Measurements from ENCODE around the gene CD177.

The CD177 gene, protein sequence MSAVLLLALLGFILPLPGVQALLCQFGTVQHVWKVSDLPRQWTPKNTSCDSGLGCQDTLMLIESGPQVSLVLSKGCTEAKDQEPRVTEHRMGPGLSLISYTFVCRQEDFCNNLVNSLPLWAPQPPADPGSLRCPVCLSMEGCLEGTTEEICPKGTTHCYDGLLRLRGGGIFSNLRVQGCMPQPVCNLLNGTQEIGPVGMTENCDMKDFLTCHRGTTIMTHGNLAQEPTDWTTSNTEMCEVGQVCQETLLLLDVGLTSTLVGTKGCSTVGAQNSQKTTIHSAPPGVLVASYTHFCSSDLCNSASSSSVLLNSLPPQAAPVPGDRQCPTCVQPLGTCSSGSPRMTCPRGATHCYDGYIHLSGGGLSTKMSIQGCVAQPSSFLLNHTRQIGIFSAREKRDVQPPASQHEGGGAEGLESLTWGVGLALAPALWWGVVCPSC

DNA sequence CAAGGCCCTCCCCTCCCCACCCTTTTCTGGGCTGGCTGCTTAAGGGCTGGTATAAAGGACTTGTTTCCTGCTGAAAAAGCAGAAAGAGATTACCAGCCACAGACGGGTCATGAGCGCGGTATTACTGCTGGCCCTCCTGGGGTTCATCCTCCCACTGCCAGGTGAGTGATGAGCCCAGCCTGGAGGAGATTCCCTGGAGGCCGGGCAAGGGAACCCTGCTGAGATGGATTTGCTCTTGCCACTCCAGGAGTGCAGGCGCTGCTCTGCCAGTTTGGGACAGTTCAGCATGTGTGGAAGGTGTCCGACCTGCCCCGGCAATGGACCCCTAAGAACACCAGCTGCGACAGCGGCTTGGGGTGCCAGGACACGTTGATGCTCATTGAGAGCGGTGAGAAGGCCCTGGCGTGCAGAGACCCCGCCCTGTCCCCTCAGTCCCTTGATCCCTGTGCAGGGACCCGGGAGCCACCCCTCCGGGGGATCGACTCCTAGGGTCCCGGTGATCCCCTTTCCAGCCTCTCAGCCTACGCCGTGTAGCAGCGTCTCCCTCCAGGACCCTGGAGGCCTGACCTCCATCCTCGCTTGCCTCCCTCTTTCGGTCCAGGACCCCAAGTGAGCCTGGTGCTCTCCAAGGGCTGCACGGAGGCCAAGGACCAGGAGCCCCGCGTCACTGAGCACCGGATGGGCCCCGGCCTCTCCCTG is at the start of gene CD177:
Gene CD177, plus strand, starts transcription at position 81 of the 699 bp plus-strand sequence. Its CDS starts 29 bp downstream, at position 110.
- Histone ChIP-seq H3K9me3 (ENCODE audit: insufficient read depth, low read length) (no peaks in the 10 kb centered on the region), H3K27ac (ENCODE audit: low read depth, low read length) (no peak within 1 kb of the TSS), H3K4me2 (ENCODE audit: low read depth, low read length, poor library complexity, severe bottlenecking) (no peak within 1 kb of the TSS), H3K9ac (ENCODE audit: low read length) (no peak within 1 kb of the TSS), H3K4me3 (ENCODE audit: insufficient read depth, low read length, poor library complexity, severe bottlenecking) (no peak within 1 kb of the TSS), H3K9me2 (replicated peaks; ENCODE audit: insufficient read depth, low read length) (no peaks in the 10 kb centered on the region), H3K79me2 (ENCODE audit: insufficient read depth, low read length) (no peaks in the 10 kb centered on the region), H3K27me3 (ENCODE audit: low read length) (no peaks in the 10 kb centered on the region), H3K36me3 (ENCODE audit: low read length) (no peaks in the 10 kb centered on the region), H3F3A (ENCODE audit: insufficient read depth) (no peaks in the 10 kb centered on the region), H4K20me1 (ENCODE audit: low read depth, low read length) (no peaks in the 10 kb centered on the region), H2AFZ (ENCODE audit: low read depth, low read length, severe bottlenecking) (no peak within 1 kb of the TSS)
- TF ChIP-seq, protein P1, sequence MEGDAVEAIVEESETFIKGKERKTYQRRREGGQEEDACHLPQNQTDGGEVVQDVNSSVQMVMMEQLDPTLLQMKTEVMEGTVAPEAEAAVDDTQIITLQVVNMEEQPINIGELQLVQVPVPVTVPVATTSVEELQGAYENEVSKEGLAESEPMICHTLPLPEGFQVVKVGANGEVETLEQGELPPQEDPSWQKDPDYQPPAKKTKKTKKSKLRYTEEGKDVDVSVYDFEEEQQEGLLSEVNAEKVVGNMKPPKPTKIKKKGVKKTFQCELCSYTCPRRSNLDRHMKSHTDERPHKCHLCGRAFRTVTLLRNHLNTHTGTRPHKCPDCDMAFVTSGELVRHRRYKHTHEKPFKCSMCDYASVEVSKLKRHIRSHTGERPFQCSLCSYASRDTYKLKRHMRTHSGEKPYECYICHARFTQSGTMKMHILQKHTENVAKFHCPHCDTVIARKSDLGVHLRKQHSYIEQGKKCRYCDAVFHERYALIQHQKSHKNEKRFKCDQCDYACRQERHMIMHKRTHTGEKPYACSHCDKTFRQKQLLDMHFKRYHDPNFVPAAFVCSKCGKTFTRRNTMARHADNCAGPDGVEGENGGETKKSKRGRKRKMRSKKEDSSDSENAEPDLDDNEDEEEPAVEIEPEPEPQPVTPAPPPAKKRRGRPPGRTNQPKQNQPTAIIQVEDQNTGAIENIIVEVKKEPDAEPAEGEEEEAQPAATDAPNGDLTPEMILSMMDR (IDR thresholded peaks at IDR 0.05; ENCODE audit: insufficient read depth, low read length, poor library complexity, severe bottlenecking), result no peak
- no peak for TF ChIP-seq EZH2phosphoT487 (conservative IDR thresholded peaks at IDR 0.05; ENCODE audit: low read length)

DNA sequence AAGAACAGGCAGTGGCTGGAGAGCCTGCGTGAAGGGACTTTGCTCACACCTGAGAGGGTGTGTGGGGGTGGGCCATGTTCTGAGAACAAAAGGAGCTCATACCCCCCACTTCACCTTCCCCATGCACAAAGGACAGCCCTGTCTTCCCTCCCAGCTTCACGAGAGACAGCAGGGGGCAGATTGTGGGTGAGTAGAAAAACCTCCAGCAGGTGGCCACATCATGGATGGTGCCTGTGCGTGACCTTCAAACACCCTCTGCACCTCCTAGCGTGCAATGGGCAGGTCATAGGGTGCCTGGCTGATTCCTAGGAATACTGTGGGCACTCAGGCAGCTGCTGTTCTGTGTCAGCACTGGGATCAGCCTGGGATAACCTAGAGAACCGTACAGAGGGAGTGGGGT is 47.8 kb upstream of the CD177 start:
- Histone ChIP-seq H3K79me2 (ENCODE audit: insufficient read depth, low read length) (no peaks in the 10 kb centered on the region), H3K4me3 (ENCODE audit: insufficient read depth, low read length, poor library complexity, severe bottlenecking) (no peak overlapping the region), H3K36me3 (ENCODE audit: low read length) (no peaks in the 10 kb centered on the region), H2AFZ (ENCODE audit: low read depth, low read length, severe bottlenecking) (no peak overlapping the region), H3K9me3 (ENCODE audit: insufficient read depth, low read length) (no peaks in the 10 kb centered on the region), H3K9me2 (replicated peaks; ENCODE audit: insufficient read depth, low read length) (no peaks in the 10 kb centered on the region), H3K27ac (ENCODE audit: low read depth, low read length) (no peak overlapping the region), H3K9ac (ENCODE audit: low read length) (no peak overlapping the region), H3F3A (ENCODE audit: insufficient read depth) (no peaks in the 10 kb centered on the region), H3K4me2 (ENCODE audit: low read depth, low read length, poor library complexity, severe bottlenecking) (no peak overlapping the region), H4K20me1 (ENCODE audit: low read depth, low read length) (no peaks in the 10 kb centered on the region), H3K27me3 (ENCODE audit: low read length) (no peaks in the 10 kb centered on the region)
- no peak for TF ChIP-seq EZH2phosphoT487 (conservative IDR thresholded peaks at IDR 0.05; ENCODE audit: low read length)
- TF ChIP-seq, protein P1 (IDR thresholded peaks at IDR 0.05; ENCODE audit: insufficient read depth, low read length, poor library complexity, severe bottlenecking), result no peak

DNA sequence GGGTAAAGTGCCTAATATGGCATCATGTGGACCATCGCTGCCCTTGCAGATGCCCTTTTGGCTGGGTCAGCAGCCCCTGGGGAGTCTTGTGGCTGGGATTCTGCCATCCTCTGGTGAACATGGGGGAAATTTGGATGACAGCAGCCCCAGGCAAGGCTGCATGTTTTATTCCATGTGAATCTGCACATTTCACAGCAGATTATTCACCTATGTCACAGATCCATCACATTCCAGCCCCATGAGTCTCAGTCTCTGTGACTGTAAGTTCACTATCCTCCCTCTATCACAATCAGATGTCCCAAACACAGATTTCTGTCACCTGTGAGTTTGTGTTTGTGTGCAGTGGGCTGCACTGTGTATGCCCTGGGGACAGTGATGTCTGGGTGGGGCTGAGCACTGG is 47.4 kb upstream of the CD177 start:
- Histone ChIP-seq H3K79me2 (ENCODE audit: insufficient read depth, low read length) (no peaks in the 10 kb centered on the region), H4K20me1 (ENCODE audit: low read depth, low read length) (no peaks in the 10 kb centered on the region), H3K27me3 (ENCODE audit: low read length) (no peaks in the 10 kb centered on the region), H3K4me3 (ENCODE audit: insufficient read depth, low read length, poor library complexity, severe bottlenecking) (no peak overlapping the region), H3K4me2 (ENCODE audit: low read depth, low read length, poor library complexity, severe bottlenecking) (no peak overlapping the region), H3K9me3 (ENCODE audit: insufficient read depth, low read length) (no peaks in the 10 kb centered on the region), H2AFZ (ENCODE audit: low read depth, low read length, severe bottlenecking) (no peak overlapping the region), H3K9ac (ENCODE audit: low read length) (no peak overlapping the region), H3K27ac (ENCODE audit: low read depth, low read length) (no peak overlapping the region), H3K36me3 (ENCODE audit: low read length) (no peaks in the 10 kb centered on the region), H3K9me2 (replicated peaks; ENCODE audit: insufficient read depth, low read length) (no peaks in the 10 kb centered on the region), H3F3A (ENCODE audit: insufficient read depth) (no peaks in the 10 kb centered on the region)
- TF ChIP-seq, protein P1 (IDR thresholded peaks at IDR 0.05; ENCODE audit: insufficient read depth, low read length, poor library complexity, severe bottlenecking), result no peak
- no peak for TF ChIP-seq EZH2phosphoT487 (conservative IDR thresholded peaks at IDR 0.05; ENCODE audit: low read length)
